ENCODE results near the gene DUSP22.
"Not testable (repeated sequence)": the region's sequence is repeated elsewhere in the genome, so short reads cannot be mapped to it uniquely, and the experiment has no call there.

DUSP22 gene

GRCh38 chr6:325161-325860 is 33.0 kb downstream of the DUSP22 start:
- not testable (repeated sequence) for DNase-seq

GRCh38 chr6:326066-326465 is 33.8 kb downstream of the DUSP22 start:
- not testable (repeated sequence) for DNase-seq

DNA sequence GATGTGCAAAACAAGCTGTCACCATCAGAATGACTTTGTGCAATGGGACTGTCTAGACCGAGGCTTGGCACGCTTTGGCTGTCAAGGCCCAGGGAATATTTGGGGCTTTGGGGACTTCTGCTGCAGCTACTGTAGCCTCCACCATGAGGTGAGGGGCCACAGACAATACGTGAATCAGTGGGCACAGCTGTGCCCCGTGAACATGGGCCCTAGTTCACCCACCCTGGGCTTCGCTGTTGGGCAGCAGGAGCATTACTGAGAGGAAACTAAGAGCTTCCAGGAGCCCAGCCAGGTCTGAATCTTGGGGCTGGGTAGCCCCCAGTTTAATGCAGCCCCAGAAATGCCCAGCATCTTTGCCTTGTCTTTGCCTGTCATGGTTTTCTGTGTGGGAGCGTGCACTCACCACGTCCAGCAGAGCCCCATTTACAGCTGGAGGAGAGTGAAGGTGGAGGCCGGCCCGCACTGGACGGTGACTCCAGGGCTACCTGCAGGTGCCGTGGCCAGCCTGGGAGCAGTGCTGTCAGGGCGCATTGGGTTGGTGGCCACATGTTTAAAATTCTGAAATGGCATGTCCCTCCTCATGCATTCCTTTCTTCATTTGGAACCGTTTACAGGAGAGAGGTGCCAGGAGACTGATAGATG is 34.7 kb downstream of the DUSP22 start:
- DNase-seq: no peak

DNA sequence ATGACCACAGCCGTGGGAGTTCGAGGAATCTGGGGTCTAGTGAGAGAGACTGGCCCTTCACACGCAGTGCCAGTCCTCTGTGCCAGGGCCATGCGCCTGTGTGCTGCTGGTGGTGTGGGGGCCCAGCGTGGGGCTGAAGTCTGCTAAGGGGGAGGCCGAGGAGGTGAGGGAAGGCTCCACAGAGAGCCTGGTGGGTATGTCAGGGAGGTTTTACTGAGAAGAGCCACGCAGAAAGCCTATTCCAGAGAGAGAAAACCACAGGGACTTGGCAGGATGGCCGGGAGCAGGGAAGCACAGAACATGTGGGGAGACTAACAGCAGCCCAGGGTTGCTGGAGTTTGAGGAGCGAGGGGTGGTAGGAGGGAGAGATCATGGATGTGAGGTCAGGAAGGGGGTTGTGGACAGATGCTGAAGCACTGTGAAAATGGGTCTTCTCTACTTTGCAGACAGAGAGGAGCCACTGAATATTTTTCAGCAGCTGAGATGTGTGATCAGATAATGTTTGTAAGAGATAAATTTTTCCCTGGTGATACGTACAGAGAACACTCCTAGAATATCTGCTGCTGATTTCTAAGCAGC is 35.3 kb downstream of the DUSP22 start:
- no peak for DNase-seq

DNA sequence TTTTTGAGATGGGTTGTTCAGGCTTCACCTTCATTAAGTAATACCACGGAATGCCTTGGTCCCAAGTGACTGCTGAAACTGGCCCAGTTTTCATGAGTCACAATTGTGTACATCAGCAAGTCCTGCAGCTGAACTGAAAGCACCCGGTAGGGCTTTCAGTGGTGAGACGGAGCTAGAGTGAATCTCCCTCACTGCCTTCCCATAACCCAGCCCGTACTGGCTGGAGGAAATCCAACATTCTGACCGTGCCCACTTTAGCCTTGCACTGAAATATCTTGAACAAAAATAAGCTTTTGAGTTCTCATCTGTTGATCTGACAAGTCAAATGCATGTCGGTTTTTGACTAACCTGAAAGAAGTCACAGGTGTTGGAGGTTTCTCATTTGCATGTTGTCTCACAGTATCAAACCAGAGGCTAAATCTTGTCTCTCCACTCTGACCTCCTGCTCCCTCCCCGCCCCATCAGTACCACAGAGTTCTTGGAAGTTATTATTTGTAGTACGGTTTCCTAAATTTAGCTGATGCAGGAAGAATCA is 35.9 kb downstream of the DUSP22 start:
- no peak for DNase-seq

GRCh38 chr6:328924-329323 is 36.6 kb downstream of the DUSP22 start:
- DNase-seq: no peak

- DNase-seq: no peak
Measured at GRCh38 chr6:329888-330691, 37.8 kb downstream of the DUSP22 start.

- DNase-seq: no peak
Measured at GRCh38 chr6:330948-331347, 38.7 kb downstream of the DUSP22 start.

- DNase-seq: no peak
Measured at GRCh38 chr6:331622-332521, 39.6 kb downstream of the DUSP22 start.

GRCh38 chr6:332671-333070 is 40.4 kb downstream of the DUSP22 start:
- no peak for DNase-seq

- no peak for DNase-seq
Measured at GRCh38 chr6:333379-334002, 41.2 kb downstream of the DUSP22 start.

- no peak for DNase-seq
Measured at GRCh38 chr6:334536-335510, 42.5 kb downstream of the DUSP22 start.

DNA sequence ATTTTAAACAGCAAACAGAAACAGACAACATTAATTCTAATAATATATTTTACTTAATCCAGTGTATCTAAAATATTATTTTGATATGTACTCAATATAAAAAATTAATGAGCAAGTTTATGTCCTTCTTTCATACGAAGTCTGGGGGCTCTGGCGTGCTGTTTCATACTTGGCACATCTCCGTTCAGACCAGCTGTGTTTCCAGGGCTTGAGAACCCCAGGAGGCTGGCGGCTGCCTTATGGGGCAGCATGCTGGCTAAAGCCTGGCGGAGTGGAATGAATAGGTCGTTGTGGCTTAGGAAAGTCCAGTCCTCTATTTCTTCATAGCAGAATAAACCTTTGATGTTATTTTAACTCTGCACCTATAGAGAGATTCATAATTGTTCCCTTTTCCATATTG is 43.3 kb downstream of the DUSP22 start:
- no peak for DNase-seq

GRCh38 chr6:336159-337114 is 44.1 kb downstream of the DUSP22 start:
- no peak for DNase-seq

DNA sequence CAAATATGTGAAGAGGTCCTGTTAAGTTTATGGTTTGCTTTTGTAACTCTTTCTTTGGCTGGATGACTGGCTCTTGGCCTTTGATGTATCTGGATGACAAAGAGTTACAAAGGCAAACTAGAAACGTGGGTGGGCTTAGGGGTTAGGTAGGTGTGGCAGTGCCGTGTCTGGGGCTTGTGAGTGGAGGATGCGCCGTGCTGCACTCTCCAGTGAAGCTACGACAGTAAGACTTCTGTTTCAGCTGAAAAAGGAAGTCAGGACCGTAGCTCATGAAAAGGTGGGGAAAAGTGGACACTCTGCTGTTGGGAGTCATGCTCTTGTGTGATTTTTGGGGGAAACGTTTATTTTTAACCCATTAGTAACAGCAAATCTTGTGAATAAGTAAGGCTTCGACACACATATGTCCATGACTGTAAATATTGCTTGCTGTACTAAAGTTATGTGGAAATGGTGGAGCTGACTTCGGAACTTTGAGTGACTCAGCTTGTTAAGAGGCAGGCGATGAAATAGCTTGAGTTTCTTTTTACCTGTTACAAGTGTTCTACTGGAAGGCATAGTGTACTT is 45.6 kb downstream of the DUSP22 start:
- no peak for DNase-seq

GRCh38 chr6:338815-339262 is 46.6 kb downstream of the DUSP22 start:
- no peak for DNase-seq

- no peak for DNase-seq
Measured at GRCh38 chr6:339480-339879, 47.2 kb downstream of the DUSP22 start.

DNA sequence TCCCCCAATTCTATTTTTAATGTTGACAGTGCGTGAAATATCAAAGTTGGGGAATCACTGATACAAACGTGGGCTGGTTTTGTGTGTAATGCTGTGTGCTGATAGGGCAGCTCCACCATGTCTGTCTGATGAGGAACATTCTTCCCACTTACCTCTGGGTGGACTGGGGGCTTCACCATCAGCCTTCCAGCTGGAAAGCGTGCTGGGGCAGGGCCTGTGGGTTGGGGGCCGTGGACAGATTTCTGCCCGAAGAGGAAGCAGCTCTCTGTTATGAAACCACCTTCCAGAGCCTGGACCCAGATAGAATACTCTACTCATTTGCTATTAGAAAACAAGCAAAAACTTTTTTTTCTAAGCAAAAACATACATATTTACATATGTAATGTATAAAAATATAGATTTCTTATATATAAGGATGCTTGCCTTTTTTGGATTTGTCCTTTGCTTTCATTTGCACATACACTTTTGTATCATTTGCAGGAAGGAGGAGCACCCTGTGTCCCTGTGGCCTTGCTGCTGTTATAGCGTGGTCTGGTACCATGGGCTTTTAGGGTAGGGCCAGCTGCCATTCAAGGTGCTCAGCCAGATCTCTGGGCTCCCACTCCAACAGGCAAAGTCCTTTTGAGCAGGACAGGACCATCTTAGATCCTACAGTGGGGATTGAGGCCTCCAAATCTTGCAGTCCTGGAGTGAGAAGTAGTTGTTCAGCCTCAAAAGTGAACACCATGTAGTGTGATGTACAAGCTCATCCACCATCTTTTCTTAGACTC is 48.1 kb downstream of the DUSP22 start:
- no peak for DNase-seq
